GM18951 (cell line): ENCODE data around the gene CDNF.
"Not testable (repeated sequence)": the region's sequence is repeated elsewhere in the genome, so short reads cannot be mapped to it uniquely, and the experiment has no call there.

Experiments used
- POLR2A ChIP-seq: IDR thresholded peaks from 4 replicates; pipeline ENCODE4 v1.6.1; 2011; ENCODE audit warnings: mild to moderate bottlenecking; ENCODE audit not compliant: insufficient read length, insufficient read depth; ENCODE audit errors: extremely low read depth
- in situ Hi-C: fragments of 300-500 bp; cut with MboI; formaldehyde crosslinking; loops from one replicate; pipeline ENCODE4 v1.12.0; 2022; ENCODE audit warnings: low sequenced_read_pairs, mixed read lengths, inconsistent platforms; ENCODE audit not compliant: unreplicated experiment

Gene CDNF

DNA sequence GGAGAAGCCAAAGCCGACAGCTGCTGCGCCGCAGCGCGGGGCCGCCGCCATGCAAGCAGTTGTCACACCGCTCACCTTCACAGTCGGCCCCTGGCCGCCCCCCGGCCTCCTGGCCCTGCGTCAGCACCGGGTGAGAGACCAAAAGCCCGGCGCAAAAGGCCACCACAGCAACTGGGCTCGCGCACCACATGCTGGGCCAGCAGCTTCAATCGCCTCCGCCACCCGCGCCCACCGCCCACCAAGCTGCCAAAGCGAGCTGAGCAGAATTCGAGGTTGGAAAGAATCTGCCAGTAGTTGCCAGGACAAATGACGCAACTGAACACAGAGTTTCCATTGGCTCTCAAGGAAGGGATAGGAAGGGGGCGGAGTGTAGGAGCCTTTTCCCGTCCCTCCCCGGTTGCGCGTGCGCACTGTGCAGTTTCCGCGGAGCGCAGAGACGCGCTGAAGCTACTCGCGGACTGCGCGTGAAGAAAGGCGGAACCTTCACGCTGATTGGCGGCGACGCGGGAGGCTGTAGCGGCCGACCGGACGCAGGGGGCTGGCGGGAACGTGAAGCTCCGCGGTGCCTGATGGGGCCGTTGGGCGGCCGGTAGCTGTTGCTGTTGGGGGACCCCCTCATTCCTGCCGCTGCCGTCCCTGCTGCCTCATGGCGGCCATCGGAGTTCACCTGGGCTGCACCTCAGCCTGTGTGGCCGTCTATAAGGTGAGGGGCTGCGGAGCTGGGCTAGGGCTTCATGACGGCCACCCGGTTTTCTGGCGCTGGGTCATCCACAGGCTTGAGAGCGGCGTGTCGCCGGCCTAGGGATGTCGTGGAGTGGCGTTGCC is at the start of gene CDNF, which contains the start of the genes HSPA14 and MSANTD7:
Gene CDNF, minus strand, starts transcription at position 281 of the 825 bp plus-strand sequence. Its CDS starts 91 bp downstream, at position 190.
Gene HSPA14, plus strand, starts transcription at position 550 of the 825 bp plus-strand sequence. Its CDS starts 97 bp downstream, at position 647.
Gene MSANTD7, plus strand, starts transcription at position 550 of the 825 bp plus-strand sequence. CDS start 3,979 bp downstream, outside the sequence.
- peak; percentile 91 for TF ChIP-seq POLR2A
- in situ Hi-C loops = no loop called here

DNA sequence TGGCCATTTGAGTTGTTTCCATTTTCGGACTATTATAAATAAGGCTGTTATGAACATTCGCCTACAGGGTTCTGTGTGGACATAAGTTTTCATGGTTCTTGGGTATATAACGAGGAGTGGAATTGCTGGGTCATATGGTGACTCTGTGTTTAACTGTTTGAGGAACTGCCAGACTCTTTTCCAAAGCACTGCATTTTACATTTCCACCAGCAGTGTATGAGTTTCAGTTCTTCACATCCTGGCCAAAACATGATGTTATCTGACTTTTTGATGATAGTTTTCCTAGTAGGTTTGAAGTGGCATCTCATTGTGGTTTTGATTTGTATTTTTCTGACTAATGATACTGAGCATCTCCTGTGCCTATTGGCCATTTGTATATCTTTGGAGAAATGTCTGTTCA is 46.2 kb upstream of the CDNF start:
- no peak for TF ChIP-seq POLR2A
- in situ Hi-C loops = no loop called here

GRCh38 chr10:14880229-14880628 is 42.4 kb upstream of the CDNF start:
- in situ Hi-C loops = no loop called here

GRCh38 chr10:14879928-14880193 is 42.0 kb upstream of the CDNF start:
- in situ Hi-C loops = no loop called here
- TF ChIP-seq POLR2A = no peak

More at GRCh38 chr10:14880229-14880628, 42.4 kb upstream of the CDNF start:
- TF ChIP-seq POLR2A = no peak

GRCh38 chr10:14879124-14879927 is 41.5 kb upstream of the CDNF start:
- no peak for TF ChIP-seq POLR2A
- in situ Hi-C loops = no loop called here

DNA sequence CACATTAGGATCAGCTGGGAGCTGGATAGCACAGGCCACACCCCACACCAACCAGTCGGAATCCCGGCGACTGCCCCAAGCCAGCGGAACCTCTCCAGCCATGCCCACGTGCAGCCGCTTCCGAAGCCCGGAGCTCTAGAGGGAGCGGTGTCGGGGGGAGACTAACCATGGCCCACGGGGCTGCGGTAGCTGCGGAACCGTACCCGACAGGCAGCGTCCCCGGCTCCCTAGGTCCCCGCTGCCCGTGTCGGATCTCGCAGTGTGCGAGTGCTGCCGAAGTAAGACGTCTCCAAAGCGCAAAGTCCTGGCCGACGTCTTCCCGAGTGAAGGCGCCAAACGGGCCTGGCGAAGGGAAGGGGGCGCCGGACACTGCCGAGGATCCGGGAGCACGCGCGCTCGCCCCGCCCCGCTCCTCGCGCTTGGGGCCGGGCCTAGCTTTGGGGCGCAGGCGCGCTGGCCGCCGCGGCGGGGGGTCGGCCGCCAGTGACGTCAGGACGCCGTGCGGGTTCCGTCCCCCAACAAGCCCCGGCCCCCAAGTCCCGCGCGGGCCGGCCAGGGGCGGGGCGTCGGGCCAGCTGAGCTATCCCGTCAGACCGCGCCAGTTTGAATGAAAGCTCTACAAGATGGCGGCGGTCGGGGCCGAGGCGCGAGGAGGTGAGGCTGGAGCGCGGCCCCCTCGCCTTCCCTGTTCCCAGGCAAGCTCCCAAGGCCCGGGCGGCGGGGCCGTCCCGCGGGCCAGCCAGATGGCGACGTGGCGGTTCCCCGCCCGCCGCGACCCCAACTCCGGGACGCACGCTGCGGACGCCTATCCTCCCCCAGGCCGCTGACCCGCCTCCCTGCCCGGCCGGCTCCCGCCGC is 40.7 kb upstream of the CDNF start, which contains the start of gene SUV39H2:
Gene SUV39H2, plus strand, starts transcription at position 601 of the 858 bp plus-strand sequence. Its CDS starts 23 bp downstream, at position 624.
- peak; percentile 84 for TF ChIP-seq POLR2A
- in situ Hi-C loops = no loop called here

DNA sequence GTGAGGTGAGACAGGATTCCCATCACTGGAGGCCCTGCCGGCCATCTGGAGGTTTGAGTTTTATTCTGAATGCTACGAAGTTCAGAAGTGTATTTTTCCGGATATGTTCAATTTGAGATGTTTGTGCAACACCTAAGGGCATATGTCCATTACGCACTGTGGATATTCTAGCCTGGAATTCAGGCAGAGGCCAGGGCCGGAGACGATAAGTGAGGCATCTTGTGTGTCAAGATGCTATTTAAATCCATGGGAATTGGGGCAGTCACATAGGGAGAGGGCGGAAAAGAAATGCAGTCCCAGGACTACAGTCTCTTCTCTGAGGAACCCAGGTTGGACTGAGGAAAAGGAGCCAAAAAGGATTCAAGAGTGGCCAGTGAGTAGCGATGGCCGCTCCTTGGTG is 38.9 kb upstream of the CDNF start:
- in situ Hi-C loops = no loop called here
- TF ChIP-seq POLR2A = no peak

GRCh38 chr10:14875941-14876340 is 38.1 kb upstream of the CDNF start:
- in situ Hi-C loops = no loop called here
- no peak for TF ChIP-seq POLR2A

DNA sequence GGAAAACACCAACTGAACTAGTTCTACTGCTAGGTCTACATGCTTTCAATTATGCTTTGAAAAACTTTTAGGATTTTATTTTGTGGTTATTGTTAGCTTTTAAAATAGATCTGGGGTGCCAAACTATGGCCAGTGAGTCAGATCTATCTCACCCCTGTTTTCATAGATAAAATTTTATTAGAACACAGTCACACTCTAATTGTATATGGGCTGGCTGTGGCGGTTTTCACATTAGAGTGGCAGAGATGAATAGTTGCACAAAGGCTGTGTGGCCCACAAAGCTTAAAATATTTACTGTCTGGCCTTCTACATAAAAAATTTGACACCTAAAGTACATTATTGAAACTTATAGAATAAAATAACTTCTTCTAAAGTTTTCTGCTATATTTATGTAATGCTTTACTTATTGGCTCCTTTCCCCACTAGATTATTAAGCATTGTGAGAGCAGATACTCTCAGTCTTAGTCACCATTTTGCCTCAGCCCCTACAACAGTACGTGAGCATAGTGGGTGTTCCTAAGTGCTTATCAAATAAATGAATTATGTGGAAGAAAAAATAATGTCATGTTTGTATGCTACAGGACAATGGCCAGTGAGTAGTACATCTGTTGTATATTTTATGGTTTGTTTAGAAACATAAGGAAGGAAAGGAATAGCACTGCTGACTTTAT is 35.4 kb upstream of the CDNF start:
- in situ Hi-C loops = no loop called here

DNA sequence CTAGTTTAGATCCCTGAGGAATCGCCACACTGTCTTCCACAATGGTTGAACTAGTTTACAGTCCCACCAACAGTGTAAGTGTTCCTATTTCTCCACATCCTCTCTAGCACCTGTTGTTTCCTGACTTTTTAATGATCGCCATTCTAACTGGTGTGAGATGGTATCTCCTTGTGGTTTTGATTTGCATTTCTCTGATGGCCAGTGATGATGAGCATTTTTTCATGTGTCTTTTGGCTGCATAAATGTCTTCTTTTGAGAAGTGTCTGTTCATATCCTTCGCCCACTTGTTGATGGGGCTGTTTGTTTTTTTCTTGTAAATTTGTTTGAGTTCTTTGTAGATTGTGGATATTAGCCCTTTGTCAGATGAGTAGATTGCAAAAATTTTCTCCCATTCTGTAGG is 27.0 kb upstream of the CDNF start:
- in situ Hi-C loops = not testable (repeated sequence)

More for the DNA sequence above, 35.4 kb upstream of the CDNF start:
- no peak for TF ChIP-seq POLR2A

DNA sequence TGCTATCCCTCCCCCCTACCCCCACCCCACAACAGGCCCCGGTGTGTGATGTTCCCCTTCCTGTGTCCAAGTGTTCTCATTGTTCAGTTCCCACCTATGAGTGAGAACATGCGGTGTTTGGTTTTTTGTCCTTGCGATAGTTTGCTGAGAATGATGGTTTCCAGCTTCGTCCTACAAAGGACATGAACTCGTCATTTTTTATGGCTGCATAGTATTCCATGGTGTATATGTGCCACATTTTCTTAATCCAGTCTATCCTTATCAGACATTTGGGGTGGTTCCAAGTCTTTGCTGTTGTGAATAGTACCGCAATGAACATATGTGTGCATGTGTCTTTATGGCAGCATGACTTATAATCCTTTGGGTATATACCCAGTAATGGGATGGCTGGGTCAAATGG is 26.6 kb upstream of the CDNF start:
- in situ Hi-C loops = not testable (repeated sequence)

- in situ Hi-C loops = no loop called here
These were observed 23.0 kb upstream of the CDNF start for GRCh38 chr10:14860791-14861190.

More at GRCh38 chr10:14860791-14861190, 23.0 kb upstream of the CDNF start:
- TF ChIP-seq POLR2A = no peak
